Endothelial cell of umbilical vein (primary cell): ENCODE results near the gene AMZ1. TPM values are rescaled to one million over a fixed set of nuclear protein-coding genes. Genes with fewer than 3 reads are reported as not detected.
A peak's percentile ranks its signal among the peaks of the same experiment; 100 is the strongest.

Experiments used
- BruUV-seq: library from RNA; stranded (reverse); fragments of 400-500 nt; replicated peaks from 2 replicates; lab custom pipeline; 2021; lab: Mats Ljungman, UMichigan
- CTCF ChIA-PET: fragments of 300-600, 350-600 bp; sonication (Branson Sonifier 250); formaldehyde crosslinking; loops from one replicate; lab custom pipeline; 2021; ENCODE audit warnings: antibody characterized with exemption, inconsistent platforms; lab: Charles Lee
- POLR2A ChIA-PET: fragments of 300-600, 350-600 bp; sonication (Branson Sonifier 250); formaldehyde crosslinking; loops from one replicate; lab custom pipeline; 2021; ENCODE audit warnings: antibody characterized with exemption, inconsistent platforms; lab: Charles Lee
- DNase-seq: peaks from one replicate; pipeline ENCODE4 v3.0.0-alpha.2; 2011; ENCODE audit warnings: low read depth, low spot score
- FAIRE-seq: peaks from 2 replicates; lab custom pipeline; 2011; peaks lifted over from hg19 to GRCh38; lab: Jason Lieb, UNC
- H2AFZ ChIP-seq: 2 replicates; pipeline ENCODE4 v1.6.0; 2012; ENCODE audit warnings: low read depth, low read length, control low read depth, inconsistent platforms
- H3K27ac ChIP-seq: 2 replicates; pipeline ENCODE4 v1.5.1; 2011; ENCODE audit warnings: low read depth, mild to moderate bottlenecking, control low read depth, low read length, moderate library complexity; ENCODE audit not compliant: insufficient read depth
- H3K27me3 ChIP-seq, 2 experiments: 2 replicates each; pipeline versions ENCODE4 v1.6.0 to v1.6.1; 2011; ENCODE audit warnings: low read length in 2 of 2, mixed read lengths in 1 of 2; ENCODE audit not compliant: control insufficient read depth in 2 of 2, insufficient read depth in 2 of 2
- H3K36me3 ChIP-seq, 2 experiments: 2 replicates in 1 of 2; 3 replicates in 1 of 2; pipeline ENCODE4 v1.5.1; 2011; ENCODE audit warnings: low read length in 2 of 2, mild to moderate bottlenecking in 1 of 2, moderate library complexity in 1 of 2; ENCODE audit not compliant: control insufficient read depth in 2 of 2, insufficient read depth in 2 of 2; ENCODE audit errors: extremely low read depth in 1 of 2
- H3K4me1 ChIP-seq: 3 replicates; pipeline ENCODE4 v1.5.1; 2011; ENCODE audit warnings: mild to moderate bottlenecking, low read length; ENCODE audit not compliant: control insufficient read depth, insufficient read depth; ENCODE audit errors: extremely low read depth
- H3K4me2 ChIP-seq: 2 replicates; pipeline ENCODE4 v1.6.1; 2011; ENCODE audit warnings: low read length, control low read depth, mixed read lengths; ENCODE audit not compliant: insufficient read depth
- H3K4me3 ChIP-seq, 3 experiments: fragments of 200-600 bp in 1 of 3; sonication (generic), shearing (Covaris generic) in 1 of 3; replicated peaks in 1 of 3; 2 replicates each; pipeline ENCODE4 v1.5.1; 2011 to 2016; ENCODE audit warnings: control low read depth in 3 of 3, low read length in 3 of 3, mild to moderate bottlenecking in 2 of 3, inconsistent platforms in 1 of 3, low read depth in 1 of 3, moderate library complexity in 1 of 3; ENCODE audit not compliant: insufficient read depth in 1 of 3
- H3K79me2 ChIP-seq: 2 replicates; pipeline ENCODE4 v1.6.0; 2012; ENCODE audit warnings: low read length, inconsistent platforms; ENCODE audit not compliant: control insufficient read depth, insufficient read depth
- H3K9ac ChIP-seq: replicated peaks from 2 replicates; pipeline ENCODE3; 2011; ENCODE audit warnings: low read length, control low read depth; ENCODE audit not compliant: insufficient read depth; ENCODE audit errors: extremely low read depth
- H3K9me1 ChIP-seq: replicated peaks from 3 replicates; pipeline ENCODE4 v1.6.0; 2011; ENCODE audit warnings: mild to moderate bottlenecking, low read length; ENCODE audit not compliant: control insufficient read depth, insufficient read depth; ENCODE audit errors: extremely low read depth
- H3K9me3 ChIP-seq: replicated peaks from 2 replicates; pipeline ENCODE4 v1.5.1; 2012; ENCODE audit warnings: low read length, inconsistent platforms; ENCODE audit not compliant: control insufficient read depth, insufficient read depth
- H4K20me1 ChIP-seq: replicated peaks from 2 replicates; pipeline ENCODE3; 2011; ENCODE audit warnings: mild to moderate bottlenecking, low read length; ENCODE audit not compliant: control insufficient read depth, insufficient read depth; ENCODE audit errors: extremely low read depth
- MAX ChIP-seq: IDR thresholded peaks from 2 replicates; pipeline ENCODE4 v1.6.1; 2011; ENCODE audit not compliant: insufficient read depth, insufficient read length
- MYC ChIP-seq: IDR thresholded peaks from one replicate; pipeline ENCODE4 v1.6.1; 2011; ENCODE audit warnings: mild to moderate bottlenecking, low read depth, low read length
- dilution Hi-C: fragments of 300-500 bp; cut with MboI; formaldehyde crosslinking; loops from one replicate; pipeline ENCODE4 v1.15.0; 2019; ENCODE audit warnings: low sequenced_read_pairs; ENCODE audit not compliant: extremely low pct_ligation_motif_present
- intact Hi-C: fragments of 100-400 bp; cut with micrococcal nuclease; formaldehyde crosslinking; loops from one replicate; pipeline ENCODE4 v1.10.0; 2022
- polyA plus RNA-seq, 4 experiments: library from polyadenylated mRNA; depleted of rRNA in 3 of 4; stranded (reverse) in 3 of 4; unstranded in 1 of 4; fragments of >200 nt; gene quantifications; 2 replicates each; pipeline versions ENCODE4 v1.2.1 to v1.2.3, GENCODE V29; 2011 to 2012; ENCODE audit warnings: missing spikeins in 1 of 4
- total RNA-seq: library from RNA; stranded (reverse); gene quantifications from 2 replicates; pipeline ENCODE4 v1.2.3, GENCODE V29; 2021
- TF ChIP-seq, protein P1 (sequence below), 2 donors: IDR thresholded peaks; 1 replicate in 1 of 2; 2 replicates in 1 of 2; pipeline ENCODE4 v1.5.1; 2011; ENCODE audit warnings: low read length in 2 of 2, mild to moderate bottlenecking in 2 of 2, moderate library complexity in 2 of 2, control low read depth in 1 of 2, inconsistent platforms in 1 of 2, low read depth in 1 of 2; ENCODE audit not compliant: insufficient read depth in 1 of 2; ENCODE audit errors: extremely low read depth in 1 of 2

AMZ1 gene
- total and polyA plus RNA-seq, 2 donors (not counting 3 experiments of a cell fraction or from before 2014, with no cell fraction given) = not detected

DNA sequence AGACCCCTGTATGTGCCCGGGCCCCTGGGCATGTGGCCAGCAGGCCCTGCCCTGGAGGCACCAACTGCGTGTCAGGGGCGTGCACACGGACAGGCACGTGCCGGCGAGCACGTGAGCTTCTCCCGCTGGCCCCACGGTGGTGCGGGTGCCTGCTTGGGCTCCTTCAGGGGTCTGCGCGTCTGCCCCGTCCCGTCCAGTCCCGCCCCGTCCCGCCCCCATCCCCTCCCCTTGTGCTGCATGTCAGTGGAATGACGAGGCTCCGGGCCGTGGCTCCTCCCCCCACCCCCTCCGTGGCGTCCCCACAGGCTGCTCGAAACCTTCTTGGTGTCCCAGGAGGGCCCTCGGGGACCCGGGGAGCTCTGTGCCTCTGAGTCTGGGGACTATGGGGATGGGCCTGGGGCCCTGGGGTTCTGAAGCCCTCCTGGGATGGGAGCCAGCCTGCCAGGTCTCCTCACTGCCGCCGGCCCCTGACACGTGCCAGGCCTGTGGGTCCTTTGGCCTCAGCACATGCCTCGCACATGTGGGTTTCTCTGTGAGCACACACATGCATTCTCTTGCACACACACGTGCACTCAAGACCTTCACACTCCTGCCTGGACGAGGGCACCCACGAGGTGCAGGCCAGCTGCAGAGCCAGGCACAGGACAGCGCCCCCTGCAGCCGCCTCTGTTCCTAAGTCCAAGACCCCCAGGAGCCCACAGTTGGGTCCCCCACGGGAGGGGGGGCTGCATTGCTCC, 27.5 kb upstream of the AMZ1 start:
- H3K9me1 ChIP-seq = no peaks in the 10 kb centered on the region
- intact Hi-C loops (loop anchor here (5.0 kb wide), 3 partner anchors 53 to 183 kb away; partner anchors contain the start of genes BRAT1, GRIFIN and IQCE), dilution Hi-C loops (no loop called here)
- peaks cover 14% of the 10 kb centered on the region for H3K4me1 ChIP-seq
- no peaks in the 10 kb centered on the region for H3K9me3 ChIP-seq
- peaks cover 5 to 41% of the 10 kb centered on the region in 2 experiments for H3K36me3 ChIP-seq
- TF ChIP-seq, protein P1, sequence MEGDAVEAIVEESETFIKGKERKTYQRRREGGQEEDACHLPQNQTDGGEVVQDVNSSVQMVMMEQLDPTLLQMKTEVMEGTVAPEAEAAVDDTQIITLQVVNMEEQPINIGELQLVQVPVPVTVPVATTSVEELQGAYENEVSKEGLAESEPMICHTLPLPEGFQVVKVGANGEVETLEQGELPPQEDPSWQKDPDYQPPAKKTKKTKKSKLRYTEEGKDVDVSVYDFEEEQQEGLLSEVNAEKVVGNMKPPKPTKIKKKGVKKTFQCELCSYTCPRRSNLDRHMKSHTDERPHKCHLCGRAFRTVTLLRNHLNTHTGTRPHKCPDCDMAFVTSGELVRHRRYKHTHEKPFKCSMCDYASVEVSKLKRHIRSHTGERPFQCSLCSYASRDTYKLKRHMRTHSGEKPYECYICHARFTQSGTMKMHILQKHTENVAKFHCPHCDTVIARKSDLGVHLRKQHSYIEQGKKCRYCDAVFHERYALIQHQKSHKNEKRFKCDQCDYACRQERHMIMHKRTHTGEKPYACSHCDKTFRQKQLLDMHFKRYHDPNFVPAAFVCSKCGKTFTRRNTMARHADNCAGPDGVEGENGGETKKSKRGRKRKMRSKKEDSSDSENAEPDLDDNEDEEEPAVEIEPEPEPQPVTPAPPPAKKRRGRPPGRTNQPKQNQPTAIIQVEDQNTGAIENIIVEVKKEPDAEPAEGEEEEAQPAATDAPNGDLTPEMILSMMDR (IDR thresholded peaks at IDR 0.05; ENCODE audit: extremely low read depth in 1 of 2, insufficient read depth in 1 of 2, low read depth in 1 of 2, low read length in 2 of 2) = peak in 1 of 2 donors; percentile 34
- TF ChIP-seq MAX = no peak
- CTCF ChIA-PET = interaction anchor here (0.8 to 1.4 kb wide), 6 partner anchors 9 to 52 kb away, joined by 3 to 6 read pairs (median 4); no protein-coding TSS in a partner anchor
- DNase-seq (no peak), FAIRE-seq (no peak)
- no TSS peak for BruUV-seq
- no peak overlapping the region for H3K9ac ChIP-seq
- no peak overlapping the region for H3K4me2 ChIP-seq
- H4K20me1 ChIP-seq = no peaks in the 10 kb centered on the region
- no peaks in the 10 kb centered on the region for H3K27me3 ChIP-seq
- POLR2A ChIA-PET = no interaction called here
- H3K79me2 ChIP-seq = no peaks in the 10 kb centered on the region
- H3K4me3 ChIP-seq = no peak overlapping the region
- no peak overlapping the region for H2AFZ ChIP-seq
- no peak overlapping the region for H3K27ac ChIP-seq

- DNase-seq = no peak
- Histone ChIP-seq H3K9me1 (no peaks in the 10 kb centered on the region), H2AFZ (no peak overlapping the region), H3K9ac (no peak overlapping the region), H3K4me3 (no peak overlapping the region), H3K36me3 (peaks cover 4 to 40% of the 10 kb centered on the region in 2 experiments), H3K4me1 (peaks cover 14% of the 10 kb centered on the region), H3K79me2 (no peaks in the 10 kb centered on the region), H3K27ac (no peak overlapping the region), H4K20me1 (no peaks in the 10 kb centered on the region), H3K27me3 (no peaks in the 10 kb centered on the region), H3K4me2 (no peak overlapping the region), H3K9me3 (no peaks in the 10 kb centered on the region)
- CTCF ChIA-PET = interaction anchor here (1.4 kb wide), 1 partner anchor 52 kb away, joined by 6 read pairs; no protein-coding TSS in a partner anchor
- BruUV-seq = no TSS peak
- no peak for TF ChIP-seq MYC
- TF ChIP-seq, protein P1 (IDR thresholded peaks at IDR 0.05; ENCODE audit: extremely low read depth in 1 of 2, insufficient read depth in 1 of 2, low read depth in 1 of 2, low read length in 2 of 2) = peak in 1 of 2 donors; percentile 28
- dilution Hi-C loops = no loop called here
- FAIRE-seq = no peak
- POLR2A ChIA-PET = no interaction called here
- intact Hi-C loops = loop anchor here (5.0 kb wide), 3 partner anchors 54 to 184 kb away; partner anchors contain the start of genes BRAT1, GRIFIN and IQCE
Measured at GRCh38 chr7:2661096-2661449, 26.9 kb upstream of the AMZ1 start.
